ENCODE results near the gene LYPD6B. TPM values are rescaled to one million over a fixed set of nuclear protein-coding genes. Genes with fewer than 3 reads are reported as not detected.

LYPD6B gene
- total RNA-seq, 1 donor from 2014 or later: not detected

- DNase-seq (ENCODE audit: low read depth in 2 of 2): no peak
Observed at GRCh38 chr2:149160195-149160594, 121.7 kb downstream of the LYPD6B start.

DNA sequence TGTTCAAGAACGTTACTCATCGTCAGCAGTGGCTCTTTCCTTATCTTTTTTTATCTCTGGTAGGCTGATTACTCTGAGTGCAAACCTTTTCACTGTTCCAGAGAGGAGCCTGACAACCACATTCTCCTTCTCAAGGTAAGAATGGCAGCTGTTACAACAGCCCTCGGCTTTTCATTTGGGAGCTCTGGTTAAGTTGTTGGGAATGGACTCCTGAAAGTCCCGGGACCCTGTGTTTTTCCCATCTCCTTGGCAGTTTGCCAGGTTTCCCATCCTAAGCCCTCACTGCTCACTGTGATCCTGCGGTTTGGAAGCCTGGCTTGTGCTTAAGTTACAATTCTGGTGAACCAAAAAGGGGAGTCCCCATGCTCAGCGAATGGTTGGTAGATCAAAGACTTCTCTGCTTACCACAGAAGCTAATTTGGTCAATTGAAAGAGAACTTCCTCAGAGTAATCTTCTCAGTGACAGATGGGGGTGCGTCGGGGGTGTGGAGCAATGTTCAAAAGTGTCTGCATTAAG, 122.3 kb downstream of the LYPD6B start:
- no peak for DNase-seq (ENCODE audit: low read depth in 2 of 2)

DNA sequence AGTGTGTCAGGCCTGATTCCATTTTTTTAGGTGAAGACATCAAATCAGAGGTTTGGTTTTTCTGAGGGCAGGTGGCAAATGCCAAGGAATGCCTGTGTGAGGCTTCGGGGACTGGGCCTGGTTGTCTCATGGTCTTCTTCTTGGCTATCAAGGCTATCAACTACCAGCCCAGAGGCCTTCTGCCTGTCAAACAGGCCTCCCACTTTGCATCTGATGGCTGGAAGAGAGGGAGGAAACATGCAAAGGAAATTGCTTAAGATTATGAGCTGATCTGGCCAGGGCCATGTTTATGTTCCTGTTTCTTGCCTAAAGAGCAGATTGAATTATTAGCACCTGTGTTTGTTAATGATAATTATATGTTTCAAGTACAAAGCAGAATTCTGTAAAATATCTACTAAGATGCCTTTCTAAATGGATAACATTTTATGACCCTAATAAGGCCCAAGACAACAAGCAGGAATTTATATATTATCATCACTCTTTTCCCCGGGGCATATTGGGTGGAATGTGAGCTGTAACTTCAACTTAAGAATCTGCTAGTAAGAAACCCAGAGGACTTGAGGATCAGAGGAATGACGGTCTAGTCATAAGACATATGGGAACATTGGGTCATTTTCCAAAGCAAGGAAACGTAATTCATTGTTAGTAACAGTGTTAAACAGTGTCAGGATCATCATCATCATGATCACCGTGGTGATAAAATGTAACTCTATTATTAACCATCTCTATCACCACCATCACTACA, 123.2 kb downstream of the LYPD6B start:
- no peak for DNase-seq (ENCODE audit: low read depth in 2 of 2)

DNA sequence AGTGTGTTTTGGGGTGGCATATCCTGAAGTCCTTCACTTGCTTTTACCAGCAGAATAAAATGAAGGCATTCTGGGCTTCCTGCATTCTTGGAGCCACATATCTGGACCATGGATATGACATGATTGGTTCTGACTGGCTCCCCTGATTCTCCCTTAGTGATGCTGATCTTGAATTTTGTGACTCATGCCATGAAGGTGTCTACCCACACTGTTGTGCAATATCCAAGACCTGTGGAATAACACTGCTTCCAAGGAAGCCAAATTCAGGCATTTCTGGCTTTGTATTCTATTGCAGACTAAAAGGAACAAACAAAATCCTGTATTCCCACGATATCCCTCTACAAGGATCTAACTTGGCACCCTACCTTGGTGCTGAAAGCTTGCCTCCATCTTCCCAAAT, 125.8 kb downstream of the LYPD6B start:
- DNase-seq (ENCODE audit: low read depth in 2 of 2): no peak

DNA sequence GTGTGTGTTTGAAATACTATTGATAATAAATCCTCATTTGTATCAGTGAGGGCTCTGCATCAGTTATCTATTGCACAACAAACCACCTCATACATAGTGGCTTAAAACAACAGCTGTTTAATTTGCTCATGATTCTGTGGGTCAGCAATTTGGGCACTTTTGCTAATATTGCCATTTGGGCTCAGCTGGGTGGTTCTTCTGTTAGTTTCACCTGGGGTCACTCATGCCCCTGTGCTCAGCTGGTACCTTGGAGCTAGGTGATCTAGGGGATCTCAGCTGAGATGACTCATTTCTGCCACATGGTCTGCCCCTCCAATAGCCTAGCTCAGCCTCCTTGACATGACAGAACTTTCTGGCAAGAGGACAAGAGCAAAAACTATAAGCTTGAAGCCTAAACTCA, 126.3 kb downstream of the LYPD6B start:
- DNase-seq (ENCODE audit: low read depth in 2 of 2): no peak

GRCh38 chr2:149167001-149167780, 128.7 kb downstream of the LYPD6B start:
- no peak for DNase-seq (ENCODE audit: low read depth in 2 of 2)

DNA sequence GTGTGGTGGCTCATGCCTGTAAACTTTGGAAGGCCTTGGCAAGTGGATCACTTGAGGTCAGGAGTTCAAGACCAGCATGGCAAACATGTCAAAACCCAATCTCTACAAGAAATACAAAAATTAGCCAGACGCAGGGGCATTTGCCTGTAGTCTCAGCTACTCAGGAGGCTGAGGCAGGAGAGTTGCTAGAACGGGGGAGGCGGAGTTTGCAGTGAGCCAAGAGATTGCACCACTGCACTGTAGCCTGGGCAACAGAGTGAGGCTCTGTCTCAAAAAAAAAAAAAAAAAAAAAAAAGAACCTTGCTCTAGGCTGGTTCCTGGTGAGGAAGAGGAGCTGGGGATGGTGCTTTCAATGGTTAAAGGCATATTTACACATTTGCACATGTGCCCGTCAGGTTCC, 129.4 kb downstream of the LYPD6B start:
- DNase-seq (ENCODE audit: low read depth in 2 of 2): no peak

DNA sequence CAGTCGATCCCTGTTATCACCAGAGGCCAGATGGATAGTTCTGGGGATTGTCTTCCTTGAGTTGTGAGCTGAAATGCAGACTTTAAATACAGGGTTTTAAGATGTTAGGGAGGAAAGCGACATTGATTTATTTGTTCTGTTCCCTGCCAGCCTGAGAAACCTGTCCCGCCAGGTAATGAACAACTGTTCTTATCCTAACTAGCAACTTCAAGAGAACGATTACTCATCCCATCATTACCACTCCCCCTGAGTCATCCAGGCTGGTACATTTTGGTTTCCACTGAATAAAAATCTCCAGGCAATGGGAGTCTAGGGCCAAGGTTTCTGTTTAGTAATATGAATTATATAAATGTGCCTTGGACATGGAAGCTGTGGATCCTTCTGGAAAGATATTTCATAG, 131.2 kb downstream of the LYPD6B start:
- no peak for DNase-seq (ENCODE audit: low read depth in 2 of 2)

DNA sequence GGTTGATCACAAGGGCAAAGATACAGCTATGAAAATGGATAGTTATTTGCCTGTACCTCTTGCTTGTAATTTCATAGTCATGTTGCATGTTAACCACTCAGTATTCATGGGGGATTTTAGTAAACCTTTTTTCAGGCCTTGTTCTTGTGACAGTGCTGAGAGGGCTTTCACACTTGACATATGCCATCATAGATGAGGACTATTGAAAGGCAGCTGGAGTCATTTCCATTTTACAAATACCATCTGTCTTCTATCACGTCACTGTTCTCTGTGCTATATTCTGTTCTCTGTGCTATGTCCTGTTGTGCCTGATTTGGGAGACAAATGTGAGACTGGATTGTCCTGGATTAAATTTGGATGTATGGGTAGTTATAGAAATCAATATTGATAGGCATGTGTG, 131.7 kb downstream of the LYPD6B start:
- DNase-seq (ENCODE audit: low read depth in 2 of 2): no peak

GRCh38 chr2:149170911-149171310, 132.4 kb downstream of the LYPD6B start:
- no peak for DNase-seq (ENCODE audit: low read depth in 2 of 2)

GRCh38 chr2:149173220-149173619, 134.7 kb downstream of the LYPD6B start:
- DNase-seq (ENCODE audit: low read depth in 2 of 2): no peak

- no peak for DNase-seq (ENCODE audit: low read depth in 2 of 2)
Observed at GRCh38 chr2:149175956-149176355, 137.5 kb downstream of the LYPD6B start.

- no peak for DNase-seq (ENCODE audit: low read depth in 2 of 2)
Observed at GRCh38 chr2:149178612-149179011, 140.1 kb downstream of the LYPD6B start.

DNA sequence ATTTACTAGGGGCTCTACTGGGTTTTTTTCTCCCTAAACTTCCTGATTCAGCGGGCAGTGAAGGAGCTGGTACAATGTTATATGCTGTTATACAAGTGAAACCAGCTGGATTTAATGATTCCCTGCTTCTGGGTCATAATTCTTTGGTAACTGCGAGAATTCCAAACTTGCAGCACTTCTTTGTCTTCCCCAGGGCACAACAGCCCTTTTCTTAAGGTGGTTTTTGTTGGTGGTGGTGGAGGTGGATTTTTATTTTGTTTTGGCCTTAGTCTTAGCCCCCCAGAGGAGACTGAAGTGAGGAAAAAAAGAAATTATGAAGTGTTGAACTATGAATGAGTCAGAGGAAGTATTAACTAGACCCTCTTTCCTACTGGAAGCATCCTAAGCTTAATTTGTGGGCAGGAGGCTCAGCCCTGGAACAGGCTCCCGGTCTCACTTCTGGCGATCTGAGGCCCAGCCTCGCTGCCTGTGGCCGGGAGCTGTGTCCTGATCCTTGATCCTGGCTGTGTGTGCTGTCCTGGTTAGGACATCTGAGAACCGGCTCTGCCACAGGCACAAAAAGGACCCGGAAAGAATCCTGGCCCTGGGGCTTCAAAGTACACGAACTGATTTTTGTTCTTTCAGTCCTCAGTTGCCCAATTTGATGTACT, 141.9 kb downstream of the LYPD6B start:
- no peak for DNase-seq (ENCODE audit: low read depth in 2 of 2)

GRCh38 chr2:149183187-149183586, 144.7 kb downstream of the LYPD6B start:
- no peak for DNase-seq (ENCODE audit: low read depth in 2 of 2)

DNA sequence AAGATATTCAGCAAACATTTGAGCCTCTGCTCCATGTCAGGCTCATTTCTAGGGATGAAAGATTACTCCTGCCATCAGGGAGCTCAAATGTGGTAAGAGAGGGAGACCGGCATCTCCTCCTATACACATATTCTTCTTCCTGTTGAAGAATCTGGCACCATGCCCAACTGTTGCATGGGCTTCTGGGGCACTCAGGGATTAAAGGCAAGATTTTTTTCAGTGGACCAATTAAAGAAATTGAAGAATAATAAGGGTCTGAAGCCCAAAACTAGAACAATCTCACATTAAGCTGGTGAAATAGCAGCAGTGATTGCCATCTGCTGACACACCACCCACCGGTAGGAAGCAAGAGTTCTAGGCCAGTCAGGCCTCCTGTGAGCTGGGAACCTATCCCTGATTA, 146.5 kb downstream of the LYPD6B start:
- no peak for DNase-seq (ENCODE audit: low read depth in 2 of 2)

DNA sequence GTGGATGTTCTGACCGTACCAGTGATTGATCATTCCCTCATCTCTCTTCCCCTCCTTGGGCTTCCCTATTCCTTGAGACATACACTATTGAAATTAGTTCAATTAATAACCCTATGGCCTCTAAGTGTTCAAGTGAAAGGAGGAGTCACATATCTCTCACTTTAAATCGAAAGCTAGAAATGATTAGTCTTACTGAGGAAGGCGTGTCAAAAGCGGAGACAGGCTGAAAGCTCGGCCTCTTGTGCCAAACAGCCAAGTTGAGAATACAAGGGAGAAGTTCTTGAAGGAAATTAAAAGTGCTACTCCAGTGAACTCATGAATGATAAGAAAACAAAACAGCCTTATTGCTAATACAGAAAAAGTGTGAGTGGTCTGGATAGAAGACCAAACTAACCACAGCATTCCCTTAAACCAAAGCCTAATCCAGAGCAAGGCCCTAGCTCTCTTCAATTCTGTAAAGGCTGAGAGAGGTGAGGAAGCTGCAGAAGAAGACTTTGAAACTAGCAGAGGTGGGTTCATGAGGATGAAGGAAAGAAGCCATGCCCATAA, 147.5 kb downstream of the LYPD6B start:
- DNase-seq (ENCODE audit: low read depth in 2 of 2): no peak

GRCh38 chr2:149187057-149187456, 148.6 kb downstream of the LYPD6B start:
- DNase-seq (ENCODE audit: low read depth in 2 of 2): no peak

GRCh38 chr2:149188291-149188690, 149.8 kb downstream of the LYPD6B start:
- no peak for DNase-seq (ENCODE audit: low read depth in 2 of 2)

DNA sequence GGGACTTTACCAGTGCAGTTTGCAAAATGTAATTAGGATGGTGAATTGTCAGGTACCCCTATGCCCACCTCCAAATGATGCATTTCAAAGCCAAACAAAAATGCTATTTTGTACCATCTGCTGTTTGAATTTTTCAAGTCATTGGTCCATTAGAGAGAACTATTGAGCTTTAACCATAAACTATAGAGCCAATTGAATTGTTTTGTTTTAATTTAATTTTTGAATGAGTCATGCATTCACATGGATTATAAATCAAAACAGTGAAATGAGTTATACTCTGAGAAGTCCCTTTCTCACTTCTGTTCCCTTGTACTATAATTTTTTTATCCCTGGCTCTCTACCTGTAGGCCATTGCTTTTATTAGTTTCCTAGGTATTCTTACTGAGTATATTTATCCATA, 151.3 kb downstream of the LYPD6B start:
- no peak for DNase-seq (ENCODE audit: low read depth in 2 of 2)

DNA sequence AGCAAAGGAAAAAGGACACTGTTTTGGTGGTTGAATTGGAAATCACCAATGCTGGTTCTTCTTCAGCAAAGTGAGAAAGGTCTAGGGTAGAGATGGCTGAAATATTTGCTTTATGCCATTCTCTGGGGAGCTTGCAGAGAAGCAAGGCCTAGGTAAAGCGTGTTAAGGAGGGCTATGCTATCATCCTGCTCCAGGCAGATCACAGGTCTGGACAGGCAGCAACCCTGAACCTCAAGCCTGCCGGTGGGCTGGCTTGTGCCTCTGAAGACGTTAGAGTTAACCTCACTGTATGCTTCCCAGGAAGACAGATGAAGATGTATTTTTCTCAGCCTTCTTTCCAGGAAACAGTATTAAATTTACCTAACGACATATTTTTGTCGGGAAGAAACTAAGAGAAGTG, 153.4 kb downstream of the LYPD6B start:
- no peak for DNase-seq (ENCODE audit: low read depth in 2 of 2)

DNA sequence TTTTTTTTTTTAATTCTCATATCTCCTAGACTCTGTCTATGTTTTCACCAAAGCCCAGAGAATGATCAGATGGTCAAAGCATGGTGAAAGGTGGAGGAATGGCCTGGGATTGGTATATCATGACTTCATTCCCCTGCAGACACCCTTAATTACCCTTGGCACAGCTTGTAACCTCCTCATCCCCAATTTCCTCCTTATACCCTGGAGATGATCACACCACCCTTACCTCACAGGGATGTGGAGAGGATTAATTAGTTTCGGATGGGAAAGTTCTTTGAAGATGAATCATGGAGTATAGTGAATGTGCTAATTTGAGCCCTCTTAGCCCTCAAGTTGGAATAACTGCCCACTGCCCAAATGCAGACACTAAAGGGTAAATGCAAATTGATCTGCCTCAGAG, 153.9 kb downstream of the LYPD6B start:
- DNase-seq (ENCODE audit: low read depth in 2 of 2): no peak
